HG03558 (cell line): ENCODE results near the gene BTBD17.

Experiments
- ATAC-seq: cut with Tn5 transposase; IDR thresholded peaks from one replicate; pipeline ENCODE4 v1.9.1; 2021; ENCODE audit warnings: moderate number of reproducible peaks; ENCODE audit not compliant: unreplicated experiment; ENCODE audit errors: extremely low read depth

BTBD17 gene

GRCh38 chr17:74389084-74389753 is 27.6 kb upstream of the BTBD17 start:
- no peak for ATAC-seq

DNA sequence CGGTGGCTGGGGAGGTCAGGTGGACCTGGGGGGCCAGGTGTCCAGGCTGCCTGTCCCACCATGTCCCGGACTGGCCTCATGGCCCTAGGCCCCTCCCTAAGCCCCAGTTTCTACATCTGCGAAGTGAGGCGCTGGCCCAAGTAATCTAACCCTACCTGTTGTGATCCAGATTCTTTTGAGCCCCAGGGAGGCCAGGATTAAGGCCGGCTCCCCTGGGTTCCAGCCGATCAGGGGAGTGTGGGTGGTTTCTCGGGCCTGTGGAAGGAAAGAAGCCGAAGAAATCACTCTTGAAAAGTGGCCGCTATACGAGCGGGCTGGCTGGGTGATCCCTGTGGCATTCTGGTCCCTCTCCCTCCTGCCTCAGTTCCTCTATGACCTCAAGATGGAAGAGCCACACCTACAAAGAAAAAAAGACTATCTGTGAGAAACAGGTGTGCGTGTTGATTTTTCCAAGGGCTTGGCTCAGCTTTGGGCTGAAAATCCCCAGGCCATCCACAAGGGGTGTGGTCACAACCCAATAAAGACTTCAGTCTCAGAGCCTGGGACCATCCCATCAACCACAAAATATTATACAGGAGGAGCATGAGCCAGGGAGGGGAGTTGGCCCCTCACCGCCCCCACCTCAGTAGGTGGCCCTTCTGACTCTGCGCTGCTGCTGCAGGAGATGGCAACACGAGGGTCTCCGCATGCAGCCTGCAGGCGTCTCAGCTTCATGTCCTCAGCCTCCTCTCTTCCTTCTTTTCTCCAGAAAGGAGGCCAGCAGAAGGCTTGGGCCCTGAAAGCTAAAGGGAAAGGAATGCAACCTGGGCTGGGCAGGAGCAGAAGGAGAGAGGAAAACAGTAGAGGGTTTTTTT is 25.9 kb upstream of the BTBD17 start:
- no peak for ATAC-seq

DNA sequence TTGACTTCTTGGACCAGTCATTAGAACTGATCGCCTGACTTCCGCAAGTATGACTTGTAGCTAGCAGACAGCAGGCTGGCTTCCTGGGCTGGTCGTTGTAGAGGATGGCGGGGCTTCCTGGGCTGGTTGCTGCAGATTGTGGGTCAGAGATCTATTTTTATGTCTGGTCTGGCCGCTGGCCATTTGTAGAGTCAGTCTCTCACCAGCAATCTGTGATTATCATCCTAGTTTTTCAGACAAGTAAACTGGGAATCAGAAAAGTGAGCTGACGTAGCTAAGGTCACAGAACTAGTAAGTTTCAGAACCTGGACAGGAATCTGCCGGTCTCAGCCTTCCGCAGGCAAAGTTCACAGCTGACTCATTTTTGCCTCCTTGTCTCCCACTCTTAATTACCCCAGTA is 24.7 kb upstream of the BTBD17 start:
- no peak for ATAC-seq

- no peak for ATAC-seq
Observed at GRCh38 chr17:74385201-74385600, 23.5 kb upstream of the BTBD17 start.

DNA sequence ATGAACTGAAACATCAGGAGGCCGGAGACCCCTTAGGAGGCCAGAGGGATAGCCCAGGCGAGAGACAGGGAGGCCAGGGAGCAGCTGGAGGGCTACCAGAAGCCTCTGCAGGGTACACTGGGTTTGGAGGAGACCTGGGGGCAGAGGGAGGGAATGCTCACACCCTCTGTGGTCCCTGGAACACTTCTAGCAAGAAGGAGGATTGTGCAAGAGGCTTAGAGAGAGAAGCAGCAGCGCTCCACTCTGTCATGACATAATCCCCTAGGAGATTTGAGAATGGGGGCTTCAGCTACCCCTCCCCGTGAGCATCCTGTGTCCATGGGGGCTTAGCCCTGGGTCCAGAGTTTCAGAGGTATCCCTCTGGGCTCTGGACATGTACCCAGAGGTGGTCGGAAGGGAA is 21.5 kb upstream of the BTBD17 start:
- ATAC-seq, result no peak

GRCh38 chr17:74380959-74381808 is 19.5 kb upstream of the BTBD17 start:
- no peak for ATAC-seq

DNA sequence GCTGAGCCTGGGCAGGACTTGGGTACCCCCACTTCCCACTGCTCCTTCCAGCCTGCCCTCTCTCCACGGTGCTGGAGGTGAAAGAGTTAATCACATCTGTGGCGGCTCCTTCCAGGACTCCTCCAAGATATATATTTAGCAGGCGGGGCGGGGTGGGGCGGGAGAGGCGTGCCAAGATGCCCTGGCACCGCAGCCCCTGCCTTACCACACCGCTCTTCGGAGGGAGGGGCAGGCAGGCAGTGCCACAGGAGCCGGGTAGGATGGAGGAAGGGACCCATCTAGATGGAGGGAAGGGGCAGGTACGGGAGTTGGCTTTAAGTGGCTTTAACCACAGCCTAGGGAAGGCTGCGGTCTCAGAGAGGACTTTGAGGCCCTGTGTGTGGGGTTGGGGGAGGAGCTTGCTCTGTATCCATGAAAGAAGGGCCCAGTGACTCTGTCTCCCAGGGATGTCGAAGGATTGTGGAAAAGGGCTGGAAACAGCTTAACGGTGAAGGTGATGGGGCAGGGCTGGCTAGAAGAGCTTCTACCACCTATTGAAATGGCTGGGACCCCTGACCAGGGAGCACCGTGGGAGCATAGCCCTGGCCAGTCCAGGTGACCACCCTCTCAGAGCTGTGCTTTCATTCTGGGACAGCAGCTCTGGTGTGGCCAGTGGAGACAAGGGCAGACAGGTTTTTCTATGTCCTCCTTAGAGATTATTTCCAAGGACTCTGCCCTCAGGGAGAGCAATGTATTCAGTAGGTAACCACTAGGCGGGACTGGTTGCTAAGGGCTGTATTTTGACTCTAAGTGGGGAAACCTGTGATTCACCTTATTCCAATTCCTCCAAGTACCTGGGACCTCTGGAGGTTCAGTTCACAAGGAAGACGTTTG is 18.7 kb upstream of the BTBD17 start:
- no peak for ATAC-seq

DNA sequence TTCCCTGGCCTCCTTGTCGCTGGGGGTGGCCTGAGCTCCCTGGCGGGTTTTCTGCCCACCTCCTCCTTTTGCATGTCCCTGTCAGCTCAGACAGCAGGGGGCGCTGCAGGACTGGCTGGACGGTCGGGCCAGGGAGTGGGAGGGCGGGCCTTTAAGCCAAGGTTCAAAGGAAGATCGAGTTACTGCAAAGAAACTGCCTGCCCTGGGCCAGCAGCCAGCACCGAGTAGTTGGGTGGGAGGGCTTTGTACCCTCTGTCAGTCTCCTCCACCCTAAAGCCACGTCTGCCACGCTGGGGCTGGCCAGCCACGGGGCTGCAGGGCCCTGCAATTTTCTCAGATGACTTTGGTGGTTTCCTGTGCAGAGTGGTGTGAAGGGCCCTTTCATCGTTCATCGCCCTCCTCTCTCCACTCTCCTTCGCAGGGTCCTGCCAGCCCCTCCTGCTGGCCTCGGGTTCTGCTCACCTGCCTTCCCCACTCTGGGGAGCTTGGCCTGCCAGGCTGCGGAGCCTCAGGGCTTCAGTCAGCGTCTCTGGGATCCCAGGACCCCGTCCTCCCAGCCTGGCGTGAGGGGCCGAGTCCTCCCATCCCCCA is 17.9 kb upstream of the BTBD17 start:
- no peak for ATAC-seq

DNA sequence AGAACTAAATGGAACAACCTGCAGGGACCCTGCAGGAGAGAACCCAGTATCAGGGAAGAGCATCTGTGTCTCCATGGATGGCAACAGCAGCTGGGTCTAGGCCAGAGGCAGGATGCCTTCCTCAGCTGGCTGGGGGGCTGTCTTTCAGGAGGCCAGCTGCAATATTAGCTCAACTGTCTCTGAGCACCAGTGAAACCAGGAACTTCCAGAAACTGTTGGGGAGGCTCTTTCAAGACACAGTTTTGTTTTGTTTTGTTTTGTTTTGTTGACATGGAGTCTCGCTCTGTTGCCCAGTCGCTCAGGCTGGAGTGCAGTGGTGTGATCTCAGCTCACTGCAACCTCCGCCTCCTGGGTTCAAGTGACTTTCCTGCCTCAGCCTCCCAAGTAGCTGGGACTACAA is 13.2 kb upstream of the BTBD17 start:
- no peak for ATAC-seq

DNA sequence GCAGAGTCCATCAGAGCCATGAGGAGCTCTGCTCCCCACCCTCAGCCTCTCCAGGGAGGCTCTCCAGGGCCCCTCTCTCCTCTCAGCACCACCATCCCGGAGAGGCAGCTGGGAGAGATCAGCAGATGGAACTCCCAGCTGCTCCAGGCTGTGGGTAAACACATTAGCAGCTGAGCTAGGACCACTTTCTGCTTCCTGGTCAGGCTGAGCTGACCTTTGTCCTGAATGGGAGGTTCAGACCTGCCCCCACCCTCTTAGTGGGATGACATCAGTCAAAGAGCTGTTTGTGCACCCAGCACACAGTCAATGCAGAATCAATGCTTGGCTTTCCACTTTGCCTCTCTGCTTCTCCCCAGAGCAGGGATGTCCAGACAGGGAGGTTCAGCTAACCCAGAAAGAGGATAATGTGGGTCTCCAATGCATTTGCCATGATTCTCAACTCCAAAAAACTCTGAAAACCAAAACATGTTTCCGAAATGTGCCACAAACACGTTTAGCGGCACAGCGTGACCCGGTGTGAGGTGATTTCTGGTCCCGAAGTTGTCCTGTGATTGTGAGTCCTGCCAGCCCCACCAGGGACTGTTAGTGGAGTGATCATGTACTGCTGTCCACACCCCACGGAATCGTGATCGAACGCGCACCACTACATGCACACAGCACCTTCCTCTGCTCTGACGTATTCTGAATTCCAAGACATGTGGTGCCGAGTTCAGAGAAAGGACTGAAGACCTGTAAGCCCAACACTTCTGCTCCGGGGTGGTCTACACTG is 12.4 kb upstream of the BTBD17 start:
- no peak for ATAC-seq

GRCh38 chr17:74372426-74372825 is 10.8 kb upstream of the BTBD17 start:
- ATAC-seq, result no peak

DNA sequence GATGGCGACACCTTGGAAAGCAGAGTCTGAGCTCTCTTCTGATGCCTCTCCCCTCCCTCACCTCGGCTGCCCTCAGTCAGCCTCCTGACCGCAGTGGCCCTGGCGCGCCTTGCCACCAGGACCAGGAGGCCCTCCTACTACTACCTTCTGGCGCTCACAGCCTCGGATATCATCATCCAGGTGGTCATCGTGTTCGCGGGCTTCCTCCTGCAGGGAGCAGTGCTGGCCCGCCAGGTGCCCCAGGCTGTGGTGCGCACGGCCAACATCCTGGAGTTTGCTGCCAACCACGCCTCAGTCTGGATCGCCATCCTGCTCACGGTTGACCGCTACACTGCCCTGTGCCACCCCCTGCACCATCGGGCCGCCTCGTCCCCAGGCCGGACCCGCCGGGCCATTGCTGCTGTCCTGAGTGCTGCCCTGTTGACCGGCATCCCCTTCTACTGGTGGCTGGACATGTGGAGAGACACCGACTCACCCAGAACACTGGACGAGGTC is 10.0 kb upstream of the BTBD17 start:
- ATAC-seq, result no peak

DNA sequence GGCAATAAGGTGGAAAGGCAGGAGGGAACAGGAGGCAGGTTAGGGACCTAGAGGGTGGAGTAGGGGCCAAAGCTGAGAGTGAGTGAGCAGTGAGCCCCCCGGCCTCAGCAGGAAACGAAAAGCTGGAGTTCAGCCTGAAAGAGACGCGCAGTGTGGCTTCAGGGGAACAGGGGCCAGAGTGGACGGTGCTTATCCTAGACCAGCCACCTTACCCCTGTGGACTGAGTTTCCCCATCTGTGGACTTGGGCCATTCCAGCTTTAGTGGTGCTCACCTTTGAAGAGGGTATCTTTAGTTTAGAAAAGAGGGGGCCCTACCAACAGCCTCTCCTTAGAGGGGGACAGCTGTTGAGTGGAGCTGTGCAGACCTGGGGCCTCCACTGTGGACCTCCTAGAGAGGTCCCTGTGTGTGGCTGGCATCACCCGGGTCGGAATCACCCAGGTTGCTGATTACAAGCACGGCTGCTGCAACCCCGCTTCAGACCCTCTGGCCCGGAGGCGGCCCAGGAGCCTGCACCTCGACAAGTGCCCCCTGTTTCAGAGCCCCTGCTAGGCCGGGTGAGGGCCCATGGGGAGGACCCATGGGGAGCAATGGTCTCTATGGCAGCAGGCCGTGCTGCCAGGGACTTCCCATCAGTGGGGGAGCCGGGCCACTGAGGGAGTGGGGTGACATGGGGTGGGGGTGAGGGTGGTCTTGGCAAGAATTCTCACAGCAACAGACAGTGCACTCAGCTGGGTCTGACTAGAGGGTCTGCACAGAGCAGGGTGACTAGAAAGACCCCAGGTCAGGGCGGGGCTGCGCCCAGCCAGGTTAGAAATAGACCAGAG is 8.2 kb upstream of the BTBD17 start:
- no peak for ATAC-seq

DNA sequence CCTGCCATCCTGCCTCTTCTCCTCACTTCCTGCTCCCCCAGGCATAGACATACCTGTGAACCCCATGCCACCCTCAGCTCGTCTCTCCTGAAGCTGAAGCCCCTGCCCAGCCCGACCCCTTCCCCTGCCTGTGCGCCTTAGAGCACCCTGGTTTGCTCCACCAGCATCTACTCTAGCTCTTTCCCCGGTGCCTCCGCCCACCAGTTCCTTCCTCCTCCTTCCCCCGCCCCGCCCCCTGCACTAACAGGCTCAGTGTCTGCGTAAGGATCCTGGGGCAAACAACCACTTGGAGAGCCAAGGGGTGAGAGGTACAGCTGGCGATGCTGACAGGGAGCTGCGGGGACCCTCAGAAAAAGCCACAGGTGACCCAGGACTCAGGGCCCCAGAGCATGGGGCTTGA is 7.6 kb upstream of the BTBD17 start:
- ATAC-seq, result no peak

GRCh38 chr17:74368341-74369081 is 6.8 kb upstream of the BTBD17 start:
- ATAC-seq, result no peak

DNA sequence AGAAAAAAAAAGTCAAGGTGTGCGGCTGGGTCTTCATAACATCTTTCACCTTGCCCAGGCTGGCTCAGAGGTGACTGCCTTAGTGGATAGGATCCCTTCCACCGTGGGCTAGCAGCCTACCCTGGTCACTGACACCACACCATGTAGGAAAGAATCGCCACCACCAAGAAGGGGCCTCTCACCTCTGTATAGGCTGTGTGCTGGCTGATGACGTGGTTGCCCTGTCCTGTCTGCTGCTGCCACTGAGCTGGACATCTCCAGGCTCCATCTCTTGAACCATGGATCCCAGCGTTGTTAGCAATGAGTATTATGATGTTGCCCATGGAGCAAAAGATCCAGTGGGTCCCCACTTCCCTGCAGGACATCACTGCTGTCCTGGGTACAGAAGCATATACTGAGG is 5.5 kb upstream of the BTBD17 start, which contains the start of gene GPR142:
Gene GPR142 (plus strand): TSS at position 301 of the 400 bp plus-strand sequence. CDS start 2,035 bp downstream, outside the sequence.
- no peak for ATAC-seq
